Astrocyte of the cerebellum (primary cell): ENCODE results near the gene WDR26.

Experiments used
- DNase-seq: peaks from one replicate; pipeline ENCODE4 v3.0.0-alpha.2; 2011; ENCODE audit warnings: low read depth
- H3K4me3 ChIP-seq: 2 replicates; pipeline ENCODE4 v1.5.1; 2011; ENCODE audit warnings: mild to moderate bottlenecking, low read depth, low read length, moderate library complexity
- CTCF ChIP-seq: IDR thresholded peaks from 2 replicates; pipeline ENCODE4 v1.5.1; 2012; ENCODE audit warnings: low read length, low read depth, moderate library complexity, mild to moderate bottlenecking; ENCODE audit errors: missing control alignments
- in situ Hi-C: cut with HindIII; loops from 2 replicates; pipeline ENCODE4 v1.10.0; 2017; ENCODE audit warnings: low sequenced_read_pairs

The WDR26 gene

GRCh38 chr1:224450561-224451350 lies 16.2 kb upstream of the WDR26 start:
- in situ Hi-C loops, result no loop called here
- H3K4me3 ChIP-seq, result no peak overlapping the region
- no peak for TF ChIP-seq CTCF
- no peak for DNase-seq

DNA sequence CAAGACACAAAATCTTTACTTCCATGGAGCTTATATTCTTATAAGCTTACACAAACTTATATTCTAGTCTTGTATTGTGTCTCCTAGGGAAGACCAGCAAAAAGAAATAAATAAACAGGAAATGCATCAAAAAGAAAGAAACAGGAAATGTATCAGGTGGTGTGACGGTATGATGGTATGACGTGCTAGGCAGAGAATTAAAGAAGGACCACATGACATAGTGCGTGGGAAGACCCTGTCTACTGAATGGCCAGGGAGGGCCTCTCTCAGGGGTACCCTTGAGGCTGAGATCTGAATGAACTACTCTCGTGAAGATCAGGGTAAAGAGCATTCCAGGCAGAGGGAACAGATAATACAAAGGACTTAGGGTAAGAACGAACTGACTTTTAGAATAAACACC lies 15.6 kb upstream of the WDR26 start:
- H3K4me3 ChIP-seq, result no peak overlapping the region
- DNase-seq, result no peak
- no peak for TF ChIP-seq CTCF
- in situ Hi-C loops, result no loop called here

DNA sequence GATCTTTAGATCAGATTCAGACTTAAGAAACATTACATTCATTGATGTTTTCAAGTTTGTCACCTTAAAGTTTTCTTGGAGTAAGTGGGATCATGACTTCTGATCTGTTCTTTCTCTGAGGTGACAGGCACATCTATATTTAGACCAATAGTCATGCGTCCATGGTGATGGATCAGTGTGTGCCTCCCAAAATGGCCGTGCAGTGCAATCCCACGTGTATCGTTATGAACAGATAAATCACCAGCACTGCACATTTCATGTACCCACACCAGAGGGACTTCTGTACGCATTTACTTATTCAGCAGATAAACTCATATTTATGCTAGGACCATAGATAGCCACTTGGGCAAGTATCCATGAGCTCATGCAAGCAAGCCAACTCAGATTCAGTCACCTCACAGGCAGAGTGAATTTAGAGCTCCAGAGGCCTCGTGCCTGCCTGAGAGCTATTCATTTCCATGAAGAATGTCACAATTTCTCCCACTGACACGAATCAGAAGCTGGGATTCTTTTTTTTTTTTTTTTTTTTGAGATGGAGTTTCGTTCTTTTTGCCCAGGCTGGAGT lies 13.9 kb upstream of the WDR26 start:
- TF ChIP-seq CTCF, result no peak
- in situ Hi-C loops, result no loop called here
- no peak for DNase-seq

DNA sequence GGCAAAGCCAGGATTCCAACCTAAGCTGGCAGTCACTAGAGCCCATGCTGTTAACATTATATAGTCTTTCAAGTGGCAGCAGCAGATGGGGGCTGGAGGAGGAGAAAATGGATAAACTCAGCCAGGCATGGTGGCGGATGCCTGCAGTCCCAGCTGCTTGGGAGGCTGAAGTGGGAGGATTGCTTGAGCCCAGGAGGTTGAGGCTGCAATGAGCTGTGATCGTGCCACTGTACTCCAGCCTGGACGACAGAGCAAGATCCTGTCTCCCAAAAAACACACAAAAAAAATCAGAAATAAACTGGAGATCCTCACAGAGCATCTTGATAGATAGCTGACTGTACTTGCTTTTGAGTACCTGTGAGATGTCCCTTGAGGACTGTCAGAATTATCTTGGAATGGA lies 13.4 kb upstream of the WDR26 start:
- in situ Hi-C loops, result no loop called here
- TF ChIP-seq CTCF, result no peak
- DNase-seq, result no peak

More for the DNA sequence above, 13.9 kb upstream of the WDR26 start:
- H3K4me3 ChIP-seq, result no peak overlapping the region

GRCh38 chr1:224447251-224447650 lies 12.7 kb upstream of the WDR26 start:
- DNase-seq, result no peak
- in situ Hi-C loops, result no loop called here
- no peak for TF ChIP-seq CTCF
- H3K4me3 ChIP-seq, result no peak overlapping the region

More for the DNA sequence above, 13.4 kb upstream of the WDR26 start:
- no peak overlapping the region for H3K4me3 ChIP-seq

- in situ Hi-C loops, result no loop called here
- H3K4me3 ChIP-seq, result no peak overlapping the region
- no peak for TF ChIP-seq CTCF
- DNase-seq, result no peak
Observed at GRCh38 chr1:224438989-224439388, 4.4 kb upstream of the WDR26 start.
